Esophagus squamous epithelium (tissue), 4 donors: ENCODE results near the gene MARCHF5.

ENCODE experiments used
- POLR2A ChIP-seq, 4 donors: fragments of 450-650 bp; IDR thresholded peaks; one replicate each; pipeline ENCODE4 v1.6.1; 2017; ENCODE audit warnings: antibody characterized with exemption in 4 of 4, mild to moderate bottlenecking in 4 of 4, moderate library complexity in 3 of 4
- TF ChIP-seq, protein P1 (sequence below), 6 experiments: fragments of 450-650 bp in 4 of 6; fragments of 200-600 bp in 2 of 6; sonication (generic) in 2 of 6; IDR thresholded peaks; one replicate each; pipeline ENCODE4 v1.5.1; 2016 to 2019; ENCODE audit warnings: antibody characterized with exemption in 6 of 6, mild to moderate bottlenecking in 4 of 6, moderate library complexity in 4 of 6

DNA sequence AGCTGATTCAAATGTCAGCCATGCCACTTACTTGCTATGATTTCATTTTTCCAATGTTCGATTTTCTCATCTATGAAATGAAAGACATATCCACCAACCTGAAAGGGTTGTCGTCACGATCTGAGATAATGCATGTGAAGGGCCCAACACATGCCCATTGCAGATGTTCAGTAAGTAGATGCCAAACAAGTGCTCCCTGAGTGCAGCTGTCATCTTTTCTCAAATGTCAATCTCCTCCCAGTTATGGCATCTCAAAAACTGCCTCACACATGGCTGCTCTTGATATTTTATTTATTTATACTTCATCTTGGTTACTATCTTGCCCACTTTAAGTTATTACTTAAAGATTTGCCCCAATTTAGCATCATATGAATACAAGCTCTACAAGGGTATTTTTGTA lies 16.9 kb upstream of the MARCHF5 start:
- TF ChIP-seq, protein P1, sequence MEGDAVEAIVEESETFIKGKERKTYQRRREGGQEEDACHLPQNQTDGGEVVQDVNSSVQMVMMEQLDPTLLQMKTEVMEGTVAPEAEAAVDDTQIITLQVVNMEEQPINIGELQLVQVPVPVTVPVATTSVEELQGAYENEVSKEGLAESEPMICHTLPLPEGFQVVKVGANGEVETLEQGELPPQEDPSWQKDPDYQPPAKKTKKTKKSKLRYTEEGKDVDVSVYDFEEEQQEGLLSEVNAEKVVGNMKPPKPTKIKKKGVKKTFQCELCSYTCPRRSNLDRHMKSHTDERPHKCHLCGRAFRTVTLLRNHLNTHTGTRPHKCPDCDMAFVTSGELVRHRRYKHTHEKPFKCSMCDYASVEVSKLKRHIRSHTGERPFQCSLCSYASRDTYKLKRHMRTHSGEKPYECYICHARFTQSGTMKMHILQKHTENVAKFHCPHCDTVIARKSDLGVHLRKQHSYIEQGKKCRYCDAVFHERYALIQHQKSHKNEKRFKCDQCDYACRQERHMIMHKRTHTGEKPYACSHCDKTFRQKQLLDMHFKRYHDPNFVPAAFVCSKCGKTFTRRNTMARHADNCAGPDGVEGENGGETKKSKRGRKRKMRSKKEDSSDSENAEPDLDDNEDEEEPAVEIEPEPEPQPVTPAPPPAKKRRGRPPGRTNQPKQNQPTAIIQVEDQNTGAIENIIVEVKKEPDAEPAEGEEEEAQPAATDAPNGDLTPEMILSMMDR (IDR thresholded peaks at IDR 0.05), result no peak
- TF ChIP-seq POLR2A (IDR thresholded peaks at IDR 0.05), result no peak
